ENCODE data around the gene PACSIN2. TPM values are rescaled to one million over a fixed set of nuclear protein-coding genes. Genes with fewer than 3 reads are reported as not detected.
A peak's percentile ranks its signal among the peaks of the same experiment; 100 is the strongest.

Gene PACSIN2
- total RNA-seq, 1 donor from 2014 or later = 128 TPM

- H3K27ac ChIP-seq = peak overlapping the region; percentile 77
- no peaks in the 10 kb centered on the region for H3K36me3 ChIP-seq
- H3K4me3 ChIP-seq = peak overlapping the region; percentile 33
- no peak for TF ChIP-seq CTCF (IDR thresholded peaks at IDR 0.05)
- ATAC-seq = peak; percentile 3
- intact Hi-C loops (cut with DNase I) = no loop called here
- no peak for DNase-seq
- H3K27me3 ChIP-seq = no peaks in the 10 kb centered on the region
- peaks cover 67% of the 10 kb centered on the region for H3K4me1 ChIP-seq
- no peaks in the 10 kb centered on the region for H3K9me3 ChIP-seq
Observed at GRCh38 chr22:42994276-42994916, 20.6 kb downstream of the PACSIN2 start.

- DNase-seq (no peak), ATAC-seq (peak; percentile 42)
- no peaks in the 10 kb centered on the region for H3K27me3 ChIP-seq
- H3K36me3 ChIP-seq = no peaks in the 10 kb centered on the region
- H3K4me3 ChIP-seq = peak overlapping the region; percentile 33
- TF ChIP-seq CTCF (IDR thresholded peaks at IDR 0.05) = no peak
- H3K4me1 ChIP-seq = peaks cover 67% of the 10 kb centered on the region
- H3K27ac ChIP-seq = peak overlapping the region; percentile 77
- no peaks in the 10 kb centered on the region for H3K9me3 ChIP-seq
- intact Hi-C loops (cut with DNase I) = no loop called here
Observed at GRCh38 chr22:42993651-42994275, 21.2 kb downstream of the PACSIN2 start.

GRCh38 chr22:42992886-42993479 is 22.0 kb downstream of the PACSIN2 start:
- Histone ChIP-seq H3K4me3 (no peak overlapping the region), H3K27ac (peak overlapping the region; percentile 77), H3K4me1 (peaks cover 67% of the 10 kb centered on the region), H3K36me3 (no peaks in the 10 kb centered on the region), H3K27me3 (no peaks in the 10 kb centered on the region), H3K9me3 (no peaks in the 10 kb centered on the region)
- TF ChIP-seq CTCF (IDR thresholded peaks at IDR 0.05) = no peak
- intact Hi-C loops (cut with DNase I) = no loop called here
- DNase-seq = no peak
- no peak for ATAC-seq

GRCh38 chr22:42992092-42992491 is 22.9 kb downstream of the PACSIN2 start:
- peaks cover 58% of the 10 kb centered on the region for H3K4me1 ChIP-seq
- intact Hi-C loops (cut with DNase I) = no loop called here

GRCh38 chr22:42991010-42991651 is 23.8 kb downstream of the PACSIN2 start:
- intact Hi-C loops (cut with DNase I) = no loop called here
- H3K4me1 ChIP-seq = peaks cover 48% of the 10 kb centered on the region

More at GRCh38 chr22:42992092-42992491, 22.9 kb downstream of the PACSIN2 start:
- Histone ChIP-seq H3K36me3 (no peaks in the 10 kb centered on the region), H3K9me3 (no peaks in the 10 kb centered on the region), H3K27me3 (no peaks in the 10 kb centered on the region), H3K4me3 (no peak overlapping the region), H3K27ac (peak overlapping the region; percentile 77)
- no peak for TF ChIP-seq CTCF (IDR thresholded peaks at IDR 0.05)
- no peak for DNase-seq
- ATAC-seq = no peak

More at GRCh38 chr22:42991010-42991651, 23.8 kb downstream of the PACSIN2 start:
- ATAC-seq (no peak), DNase-seq (no peak)
- H3K36me3 ChIP-seq = no peaks in the 10 kb centered on the region
- H3K27me3 ChIP-seq = no peaks in the 10 kb centered on the region
- no peak overlapping the region for H3K4me3 ChIP-seq
- no peak overlapping the region for H3K27ac ChIP-seq
- H3K9me3 ChIP-seq = no peaks in the 10 kb centered on the region
- TF ChIP-seq CTCF (IDR thresholded peaks at IDR 0.05) = no peak
